HG03565 (cell line): Measurements from ENCODE around the gene LSM14B.
A peak's percentile ranks its signal among the peaks of the same experiment; 100 is the strongest.

Source experiments
- ATAC-seq: cut with Tn5 transposase; IDR thresholded peaks from one replicate; pipeline ENCODE4 v1.9.1; 2021; ENCODE audit warnings: mild to moderate bottlenecking, moderate library complexity; ENCODE audit not compliant: unreplicated experiment

Gene LSM14B

GRCh38 chr20:62178316-62179161 is 56.3 kb downstream of the LSM14B start:
- no peak for ATAC-seq

- ATAC-seq = no peak
Observed at GRCh38 chr20:62179162-62179504, 56.9 kb downstream of the LSM14B start.

- no peak for ATAC-seq
Observed at GRCh38 chr20:62181808-62182207, 59.5 kb downstream of the LSM14B start.

GRCh38 chr20:62182469-62183425 is 60.5 kb downstream of the LSM14B start, which contains the start of gene MTG2:
TSS of gene MTG2 (plus strand) at chr20:62183028. CDS start at chr20:62193421, 10,393 bp downstream.
- peak; percentile 81 for ATAC-seq

- ATAC-seq = no peak
Observed at GRCh38 chr20:62183426-62184142, 61.3 kb downstream of the LSM14B start.
